SK-N-MC (cell line): ENCODE results near the gene TUBGCP4.

ENCODE experiments used
- EZH2 ChIP-seq: fragments of 200-600 bp; sonication (generic); IDR thresholded peaks from one replicate; pipeline ENCODE4 v1.6.1; 2017; ENCODE audit warnings: antibody characterized with exemption
- POLR2AphosphoS5 ChIP-seq: IDR thresholded peaks from 2 replicates; pipeline ENCODE4 v1.6.1; 2012; ENCODE audit warnings: mild to moderate bottlenecking, low read depth, low read length, borderline replicate concordance

DNA sequence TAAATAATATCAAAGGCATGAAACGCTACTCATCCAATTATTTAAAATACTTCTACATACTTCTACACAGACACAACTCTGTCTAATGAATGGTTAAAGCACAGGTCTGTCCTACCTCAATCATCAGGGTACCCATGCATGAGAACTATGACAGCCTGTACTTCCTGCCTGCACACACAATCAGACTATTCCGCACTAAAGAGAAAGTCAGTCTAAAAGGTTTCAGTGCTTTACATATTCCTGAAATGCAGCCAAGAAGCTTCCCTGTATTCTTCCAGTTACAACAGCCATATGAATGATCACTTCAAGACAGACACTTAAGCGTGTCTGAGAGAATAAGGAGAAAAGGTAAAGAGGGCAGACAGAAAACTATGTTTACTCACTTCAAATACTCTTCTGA, 58.8 kb downstream of the TUBGCP4 start:
- TF ChIP-seq EZH2 (no peak), POLR2AphosphoS5 (no peak)
